Mucosa of rectum (tissue), 2 donors: ENCODE measurements around the gene STARD5.
"Not testable (repeated sequence)": the region's sequence is repeated elsewhere in the genome, so short reads cannot be mapped to it uniquely, and the experiment has no call there.

Experiments used
- H3K27ac ChIP-seq, 2 donors: one replicate each; pipeline ENCODE4 v1.7.0; 2013; ENCODE audit warnings: inconsistent platforms in 2 of 2, low read depth in 2 of 2, low read length in 2 of 2
- H3K27me3 ChIP-seq, 2 donors: one replicate each; pipeline ENCODE4 v1.7.0; 2013; ENCODE audit warnings: low read length in 2 of 2; ENCODE audit not compliant: control insufficient read depth in 2 of 2, insufficient read depth in 2 of 2
- H3K36me3 ChIP-seq, 2 donors: one replicate each; pipeline ENCODE4 v1.7.0; 2013; ENCODE audit warnings: low read length in 2 of 2; ENCODE audit not compliant: control insufficient read depth in 2 of 2, insufficient read depth in 2 of 2
- H3K4me1 ChIP-seq, 2 donors: one replicate each; pipeline ENCODE4 v1.7.0; 2013; ENCODE audit warnings: low read length in 2 of 2, mild to moderate bottlenecking in 1 of 2; ENCODE audit not compliant: control insufficient read depth in 2 of 2, insufficient read depth in 2 of 2
- H3K4me3 ChIP-seq, 2 donors: one replicate each; pipeline ENCODE4 v1.7.0; 2013; ENCODE audit warnings: low read length in 2 of 2
- H3K9ac ChIP-seq, 2 donors: one replicate each; pipeline ENCODE4 v1.7.0; 2013; ENCODE audit warnings: low read length in 2 of 2, low read depth in 1 of 2, mild to moderate bottlenecking in 1 of 2
- H3K9me3 ChIP-seq, 2 donors: one replicate each; pipeline ENCODE4 v1.7.0; 2013; ENCODE audit warnings: low read length in 2 of 2; ENCODE audit not compliant: control insufficient read depth in 2 of 2
- donor health status: healthy.
- donor health status: Normal muscosa, but diverticular disease.

Gene STARD5

GRCh38 chr15:81338170-81339007, 14.4 kb upstream of the STARD5 start:
- Histone ChIP-seq H3K36me3 (no peaks in the 10 kb centered on the region), H3K9me3 (no peaks in the 10 kb centered on the region), H3K4me1 (no peaks in the 10 kb centered on the region), H3K27ac (peak overlapping the region in 1 of 2 donors; percentile 5), H3K4me3 (no peak overlapping the region), H3K9ac (no peak overlapping the region), H3K27me3 (no peaks in the 10 kb centered on the region)

- no peaks in the 10 kb centered on the region for H3K9me3 ChIP-seq
- no peak overlapping the region for H3K27ac ChIP-seq
- no peaks in the 10 kb centered on the region for H3K27me3 ChIP-seq
- no peak overlapping the region for H3K4me3 ChIP-seq
- H3K9ac ChIP-seq = no peak overlapping the region
- no peaks in the 10 kb centered on the region for H3K4me1 ChIP-seq
- no peaks in the 10 kb centered on the region for H3K36me3 ChIP-seq
Measured at GRCh38 chr15:81337713-81338157, 13.8 kb upstream of the STARD5 start.

- H3K27ac ChIP-seq = no peak overlapping the region
- no peak overlapping the region for H3K9ac ChIP-seq
- H3K4me1 ChIP-seq = no peaks in the 10 kb centered on the region
Measured at GRCh38 chr15:81337241-81337640, 13.3 kb upstream of the STARD5 start.

GRCh38 chr15:81336568-81336967, 12.6 kb upstream of the STARD5 start:
- no peaks in the 10 kb centered on the region for H3K4me1 ChIP-seq
- H3K9me3 ChIP-seq = no peaks in the 10 kb centered on the region
- H3K4me3 ChIP-seq = no peak overlapping the region
- no peak overlapping the region for H3K27ac ChIP-seq
- no peak overlapping the region for H3K9ac ChIP-seq
- no peaks in the 10 kb centered on the region for H3K27me3 ChIP-seq
- no peaks in the 10 kb centered on the region for H3K36me3 ChIP-seq

More at GRCh38 chr15:81337241-81337640, 13.3 kb upstream of the STARD5 start:
- Histone ChIP-seq H3K27me3 (no peaks in the 10 kb centered on the region), H3K9me3 (no peaks in the 10 kb centered on the region), H3K36me3 (no peaks in the 10 kb centered on the region), H3K4me3 (no peak overlapping the region)

GRCh38 chr15:81335631-81336030, 11.7 kb upstream of the STARD5 start:
- H3K27me3 ChIP-seq = no peaks in the 10 kb centered on the region
- H3K4me3 ChIP-seq = no peak overlapping the region
- H3K9ac ChIP-seq = no peak overlapping the region
- no peaks in the 10 kb centered on the region for H3K9me3 ChIP-seq
- no peaks in the 10 kb centered on the region for H3K4me1 ChIP-seq
- no peak overlapping the region for H3K27ac ChIP-seq
- no peaks in the 10 kb centered on the region for H3K36me3 ChIP-seq

GRCh38 chr15:81334768-81335435, 11.0 kb upstream of the STARD5 start:
- H3K9me3 ChIP-seq = no peaks in the 10 kb centered on the region
- no peak overlapping the region for H3K9ac ChIP-seq
- no peaks in the 10 kb centered on the region for H3K36me3 ChIP-seq
- no peak overlapping the region for H3K4me3 ChIP-seq
- no peaks in the 10 kb centered on the region for H3K4me1 ChIP-seq
- H3K27ac ChIP-seq = no peak overlapping the region
- H3K27me3 ChIP-seq = no peaks in the 10 kb centered on the region

- Histone ChIP-seq H3K9me3 (no peaks in the 10 kb centered on the region), H3K36me3 (no peaks in the 10 kb centered on the region), H3K9ac (no peak overlapping the region), H3K4me3 (no peak overlapping the region), H3K4me1 (no peaks in the 10 kb centered on the region), H3K27me3 (no peaks in the 10 kb centered on the region), H3K27ac (no peak overlapping the region)
Measured at GRCh38 chr15:81333363-81333762, 9.4 kb upstream of the STARD5 start.

GRCh38 chr15:81332326-81332725, 8.4 kb upstream of the STARD5 start:
- no peaks in the 10 kb centered on the region for H3K27me3 ChIP-seq
- no peaks in the 10 kb centered on the region for H3K9me3 ChIP-seq
- H3K4me3 ChIP-seq = no peak overlapping the region
- no peaks in the 10 kb centered on the region for H3K4me1 ChIP-seq
- H3K9ac ChIP-seq = no peak overlapping the region
- no peak overlapping the region for H3K27ac ChIP-seq
- no peaks in the 10 kb centered on the region for H3K36me3 ChIP-seq

- Histone ChIP-seq H3K4me3 (no peak overlapping the region), H3K27me3 (no peaks in the 10 kb centered on the region), H3K4me1 (no peaks in the 10 kb centered on the region)
Measured at GRCh38 chr15:81331600-81331999, 7.7 kb upstream of the STARD5 start.

GRCh38 chr15:81331141-81331540, 7.2 kb upstream of the STARD5 start:
- H3K9ac ChIP-seq, H3K4me1 ChIP-seq, H3K36me3 ChIP-seq, H3K4me3 ChIP-seq, H3K9me3 ChIP-seq, H3K27ac ChIP-seq, H3K27me3 ChIP-seq: not testable (repeated sequence)

More at GRCh38 chr15:81331600-81331999, 7.7 kb upstream of the STARD5 start:
- Histone ChIP-seq H3K27ac (no peak overlapping the region), H3K9me3 (no peaks in the 10 kb centered on the region), H3K36me3 (no peaks in the 10 kb centered on the region), H3K9ac (no peak overlapping the region)
